ENCODE data around the gene CORT.

CORT gene

DNA sequence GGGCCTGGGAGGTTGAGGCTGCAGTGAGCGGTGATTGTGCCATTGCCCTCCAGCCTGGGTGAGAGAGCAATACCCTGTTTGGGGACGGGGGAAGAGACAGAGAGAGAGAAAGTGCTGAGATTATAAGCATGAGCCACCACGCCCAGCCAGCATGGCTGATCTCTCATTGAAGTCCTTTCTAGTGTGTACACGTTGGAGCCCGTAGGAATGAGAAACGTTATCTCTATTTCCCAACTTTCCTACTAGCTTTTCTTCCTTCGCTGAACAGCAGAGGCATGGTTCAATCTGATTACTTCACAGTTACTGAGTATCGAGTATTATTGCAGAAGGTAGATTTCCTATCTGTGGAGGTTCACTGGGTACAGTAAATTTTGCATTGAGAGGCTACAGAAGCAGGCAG lies 29.5 kb downstream of the CORT start:
- no peak for DNase-seq

DNA sequence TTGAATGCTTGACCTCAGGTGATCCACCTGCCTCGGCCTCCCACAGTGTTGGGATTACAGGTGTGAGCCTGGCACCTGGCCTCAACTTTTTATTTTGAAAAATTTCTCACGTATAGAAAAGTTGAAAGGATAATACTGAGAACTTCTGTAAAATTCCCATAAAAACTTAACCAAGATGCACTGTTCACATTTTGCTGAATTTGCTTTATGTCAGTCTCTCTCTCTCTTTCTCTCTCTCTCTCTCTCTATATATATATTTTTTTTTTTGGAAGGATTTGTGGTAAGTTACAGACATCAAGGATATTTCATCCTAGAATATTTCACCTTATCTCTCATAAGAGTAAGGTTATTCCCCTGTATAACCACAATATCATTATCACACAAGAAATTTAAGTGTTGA lies 30.8 kb downstream of the CORT start:
- DNase-seq: no peak

DNA sequence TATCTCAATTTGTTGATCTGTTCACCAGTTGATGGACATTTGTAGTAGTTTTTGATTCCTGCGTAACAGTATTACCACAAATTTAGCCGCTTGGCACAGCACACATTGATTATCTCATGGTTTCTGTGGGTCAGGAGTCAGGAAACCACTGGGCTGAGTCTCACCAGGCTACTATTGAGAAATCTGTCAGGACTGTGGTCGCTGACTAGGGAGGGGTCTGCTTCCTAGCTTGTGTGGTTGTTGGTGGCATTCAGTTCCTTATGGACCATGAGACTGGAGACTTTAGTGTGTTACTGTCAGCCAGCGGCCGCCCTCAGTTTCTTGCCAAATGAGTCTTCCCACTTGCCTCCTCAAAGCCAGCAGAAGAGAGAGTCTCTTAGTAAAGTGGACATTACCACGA lies 34.7 kb downstream of the CORT start:
- no peak for DNase-seq

DNA sequence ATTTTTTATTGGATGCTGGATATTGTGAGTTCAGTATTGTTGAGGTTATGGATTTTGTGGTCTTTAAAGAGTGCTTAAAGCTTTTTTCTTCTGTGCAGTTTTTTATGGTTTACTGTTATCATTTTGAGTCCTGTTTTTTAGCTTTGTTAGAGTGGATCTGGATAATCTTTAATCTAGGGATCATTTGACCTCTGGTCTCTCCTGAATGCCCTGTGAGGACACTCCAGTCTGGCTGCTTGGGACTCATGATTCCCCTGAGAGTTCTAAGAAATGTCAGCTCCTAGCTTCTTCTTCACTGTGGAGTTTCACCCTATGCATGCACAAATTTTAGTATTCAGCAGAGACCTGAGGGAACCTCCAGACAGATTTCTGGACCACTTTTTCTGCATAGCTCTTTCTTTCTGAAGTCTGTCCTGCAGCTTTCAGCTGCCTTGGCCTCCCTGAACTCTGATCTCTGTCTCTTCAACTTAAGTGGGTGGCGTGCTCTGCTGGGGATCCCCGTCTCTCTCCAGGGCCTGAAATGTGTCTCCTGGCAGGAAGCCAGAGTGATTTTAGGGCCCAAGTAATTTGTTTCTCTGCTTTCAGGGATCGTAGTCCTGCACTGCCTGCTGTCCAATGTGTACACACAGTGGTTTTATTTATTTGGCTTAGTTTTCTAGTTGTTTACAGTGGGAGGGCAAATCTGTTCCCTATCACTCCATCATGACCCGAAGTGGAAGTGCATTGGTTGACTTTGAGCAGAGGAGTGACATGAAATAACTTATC lies 39.6 kb downstream of the CORT start:
- no peak for DNase-seq

DNA sequence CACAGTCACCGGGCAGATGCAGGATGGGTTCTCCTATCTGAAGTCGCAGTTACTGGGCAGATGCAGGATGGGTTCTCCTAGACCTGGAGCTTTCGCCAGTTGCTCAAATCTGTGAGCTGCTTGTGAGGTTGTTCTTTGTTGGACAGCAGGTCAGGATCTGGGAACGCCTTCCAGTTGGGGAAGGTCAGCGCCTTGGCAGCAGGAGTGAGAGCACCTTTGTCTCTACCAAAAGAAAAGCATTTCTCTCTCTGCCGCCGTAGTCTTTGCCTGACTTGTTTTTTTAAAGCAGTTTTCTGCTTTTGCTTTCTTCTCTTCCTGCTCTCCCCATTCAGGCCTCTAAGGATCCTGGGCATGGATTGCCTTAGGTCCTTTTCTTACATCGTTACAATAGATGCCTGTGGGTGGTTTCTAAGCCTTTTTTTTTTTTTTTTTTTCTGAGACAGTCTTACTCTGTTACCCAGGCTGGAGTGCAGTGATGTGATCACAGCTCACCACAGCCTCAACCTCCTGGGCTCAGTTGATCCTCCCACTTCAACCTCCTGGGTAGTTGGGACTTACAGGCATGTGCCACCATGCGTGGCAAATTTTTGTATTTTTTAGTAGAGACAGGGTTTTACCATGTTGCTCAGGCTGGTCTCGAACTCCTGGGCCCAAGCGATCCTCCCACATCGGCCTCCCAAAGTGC lies 40.6 kb downstream of the CORT start:
- DNase-seq: no peak

DNA sequence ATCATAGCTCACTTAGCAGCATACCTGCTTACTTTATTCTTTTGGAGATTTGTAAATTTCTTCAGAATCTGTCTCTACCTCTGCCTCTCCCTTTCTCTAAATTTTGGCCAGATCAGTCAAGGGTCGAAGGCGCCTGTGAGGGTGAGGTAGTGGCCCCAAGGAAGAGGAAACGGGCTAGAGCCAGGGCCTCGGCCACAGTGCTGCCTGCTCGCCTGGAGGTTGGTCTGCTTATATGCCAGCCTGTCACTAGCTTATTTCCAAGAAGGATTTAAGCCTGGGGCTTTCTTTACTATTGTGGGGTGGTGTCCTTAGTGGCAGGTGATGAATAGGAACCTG lies 44.6 kb downstream of the CORT start:
- DNase-seq: no peak

DNA sequence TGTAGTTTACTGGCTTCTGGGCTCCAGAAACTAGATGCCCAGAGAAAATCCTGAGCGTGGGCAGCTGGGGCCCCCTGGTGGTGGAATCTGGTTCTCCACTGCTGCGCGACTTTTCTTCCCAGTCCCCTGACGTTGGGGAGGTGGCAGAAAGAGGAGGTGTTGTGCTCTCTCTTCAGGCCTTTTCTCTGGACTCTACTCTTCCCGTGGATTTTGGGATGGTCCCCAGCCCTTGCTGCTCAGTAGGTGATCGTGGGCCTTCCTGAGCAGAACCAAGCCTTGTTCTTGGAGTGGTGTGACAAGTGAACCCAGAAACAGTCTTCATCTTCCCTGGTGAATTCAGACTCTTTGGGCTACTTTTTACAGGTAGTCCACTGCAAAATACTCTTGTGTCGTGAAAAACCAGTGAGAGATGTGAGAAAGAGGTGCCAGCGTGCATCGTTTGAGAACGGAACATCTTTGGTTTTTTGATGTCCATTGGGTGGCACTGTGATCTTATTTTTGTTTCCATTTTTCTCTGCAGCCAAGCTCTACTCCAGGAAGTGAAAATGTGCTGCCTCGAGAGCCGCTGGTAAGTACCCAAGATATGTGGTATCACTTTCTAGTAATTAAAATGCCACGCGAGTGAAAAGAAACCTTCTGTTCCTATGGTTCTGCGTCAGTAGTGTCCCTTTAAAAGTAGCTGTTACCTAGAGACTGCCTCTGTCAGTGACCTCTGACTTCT lies 45.1 kb downstream of the CORT start:
- peak; percentile 99 for DNase-seq

DNA sequence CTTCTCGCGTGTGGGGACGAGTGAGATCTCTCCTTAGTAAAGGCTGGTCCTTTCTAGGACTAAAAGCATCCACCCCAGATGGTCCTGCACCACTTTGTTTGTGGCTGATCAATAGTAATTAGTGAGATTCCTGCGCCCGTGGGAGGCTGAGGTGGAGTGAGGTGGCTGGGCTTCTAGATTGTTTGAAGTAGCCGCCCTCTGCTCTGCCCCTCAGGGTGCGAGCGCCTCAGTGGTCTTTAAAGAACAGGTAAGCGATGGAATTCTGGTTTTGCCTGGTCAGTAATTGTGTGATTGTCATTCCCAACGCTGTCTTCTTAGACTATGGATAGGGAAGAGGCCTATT lies 45.6 kb downstream of the CORT start:
- no peak for DNase-seq

DNA sequence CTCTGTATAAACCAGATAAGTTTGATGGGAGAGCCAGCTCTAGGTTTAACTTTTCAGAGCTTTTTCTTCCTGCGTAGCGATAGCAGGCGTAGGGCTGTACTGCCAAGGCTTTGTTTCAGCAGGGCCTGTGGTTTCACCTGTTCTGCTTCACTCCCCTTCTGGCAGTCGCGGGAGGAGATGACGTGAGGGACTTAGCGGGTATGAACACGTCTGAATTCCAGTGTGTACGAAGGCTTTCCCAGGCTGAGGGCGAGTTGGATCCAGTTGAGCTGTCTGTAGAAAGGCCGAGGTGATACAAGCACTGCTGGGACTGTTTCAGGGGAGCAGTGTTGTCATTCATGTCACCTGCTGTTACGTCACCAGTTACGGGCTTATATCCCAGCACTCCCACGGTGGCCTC lies 46.1 kb downstream of the CORT start:
- DNase-seq: no peak

DNA sequence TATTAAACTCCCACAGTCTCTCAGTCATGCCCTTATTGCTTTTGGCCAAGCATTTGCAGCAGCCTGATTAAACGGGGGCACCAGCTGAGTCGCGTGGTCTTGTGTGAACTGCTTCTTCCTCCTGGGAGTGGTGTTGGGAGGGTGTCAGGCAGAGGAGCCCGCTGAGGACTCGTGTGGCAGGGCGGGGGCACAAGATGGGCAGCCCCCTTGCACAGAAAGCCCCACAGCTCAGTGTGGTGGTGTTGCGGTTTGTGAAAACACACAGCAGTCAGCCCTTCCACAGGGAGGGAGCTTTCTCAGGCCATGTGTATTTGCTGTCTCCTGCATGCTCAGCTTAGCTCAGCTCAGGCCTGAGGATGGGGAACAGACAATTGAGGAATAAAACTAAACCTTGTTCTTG lies 47.3 kb downstream of the CORT start:
- no peak for DNase-seq

DNA sequence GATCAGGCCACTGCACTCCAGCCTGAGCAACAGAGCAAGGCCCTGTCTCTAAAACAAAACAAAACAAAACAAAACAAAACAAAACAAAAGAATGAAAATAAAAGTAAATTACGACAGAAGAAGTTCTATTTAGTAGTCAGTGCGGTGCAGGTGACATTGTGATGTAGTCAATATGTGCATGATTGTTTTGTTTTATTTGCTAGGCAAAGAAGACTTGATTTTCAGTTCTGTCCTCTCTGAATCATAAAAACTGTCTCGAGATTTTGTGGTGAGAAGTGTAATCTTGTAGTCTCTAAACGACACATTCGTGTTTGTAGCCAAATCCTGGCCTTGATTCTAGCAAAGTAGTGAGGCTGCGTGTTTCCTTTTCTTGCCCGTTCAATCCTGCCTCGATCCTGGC lies 48.4 kb downstream of the CORT start:
- DNase-seq: no peak
